HEK293T (cell line): ENCODE results near the gene TNS3.

Experiments
- CTCF ChIA-PET: fragments of 350-600 bp; formaldehyde crosslinking; extraction: SDS; loops from one replicate; lab custom pipeline; 2021; ENCODE audit warnings: antibody characterized with exemption, inconsistent platforms; lab: Yijun Ruan, JAX
- POLR2A ChIA-PET: fragments of 350-600 bp; formaldehyde crosslinking; extraction: SDS; loops from one replicate; lab custom pipeline; 2020; ENCODE audit warnings: antibody characterized with exemption, inconsistent platforms; lab: Yijun Ruan, JAX
- DNase-seq: peaks from one replicate; pipeline ENCODE4 v3.0.0; 2012; ENCODE audit warnings: mixed read lengths; ENCODE audit errors: extremely low spot score
- ARNT ChIP-seq: fragments of 450-650 bp; IDR thresholded peaks from 2 replicates; pipeline ENCODE4 v1.6.1; 2017; ENCODE audit warnings: mild to moderate bottlenecking
- BHLHE40 ChIP-seq: fragments of 450-650 bp; IDR thresholded peaks from 2 replicates; pipeline ENCODE4 v1.6.1; 2016; ENCODE audit warnings: mild to moderate bottlenecking, moderate library complexity, borderline replicate concordance
- CTBP1 ChIP-seq: fragments of 450-650 bp; IDR thresholded peaks from 2 replicates; pipeline ENCODE4 v1.6.1; 2016; ENCODE audit warnings: borderline replicate concordance
- ELF4 ChIP-seq: fragments of 450-650 bp; IDR thresholded peaks from 2 replicates; pipeline ENCODE4 v1.6.1; 2017; ENCODE audit warnings: antibody characterized with exemption
- FOXA1 ChIP-seq: fragments of 450-650 bp; IDR thresholded peaks from 2 replicates; pipeline ENCODE4 v1.6.1; 2016; ENCODE audit warnings: mild to moderate bottlenecking
- FOXK2 ChIP-seq: fragments of 450-650 bp; IDR thresholded peaks from 2 replicates; pipeline ENCODE4 v1.6.1; 2016; ENCODE audit warnings: mild to moderate bottlenecking
- FOXM1 ChIP-seq: fragments of 450-650 bp; IDR thresholded peaks from 2 replicates; pipeline ENCODE4 v1.6.1; 2017; ENCODE audit warnings: mild to moderate bottlenecking, borderline replicate concordance
- HDGF ChIP-seq: fragments of 450-650 bp; IDR thresholded peaks from 2 replicates; pipeline ENCODE4 v1.6.1; 2017; ENCODE audit warnings: antibody characterized with exemption, borderline replicate concordance
- L3MBTL2 ChIP-seq: fragments of 450-650 bp; conservative IDR thresholded peaks from 2 replicates; pipeline ENCODE4 v1.6.1; 2016; ENCODE audit warnings: mild to moderate bottlenecking
- LEF1 ChIP-seq: fragments of 450-650 bp; IDR thresholded peaks from 2 replicates; pipeline ENCODE4 v1.6.1; 2017; ENCODE audit warnings: mild to moderate bottlenecking, borderline replicate concordance
- NFRKB ChIP-seq: fragments of 450-650 bp; IDR thresholded peaks from 2 replicates; pipeline ENCODE4 v1.6.1; 2016; ENCODE audit warnings: mild to moderate bottlenecking, moderate library complexity
- SP1 ChIP-seq: fragments of 450-650 bp; IDR thresholded peaks from 2 replicates; pipeline ENCODE4 v1.6.1; 2017
- SUZ12 ChIP-seq: fragments of 450-650 bp; IDR thresholded peaks from 2 replicates; pipeline ENCODE4 v1.6.1; 2016; ENCODE audit warnings: mild to moderate bottlenecking
- TARDBP ChIP-seq: fragments of 450-650 bp; IDR thresholded peaks from 2 replicates; pipeline ENCODE4 v1.6.1; 2016
- ZNF384 ChIP-seq: fragments of 450-650 bp; IDR thresholded peaks from 2 replicates; pipeline ENCODE4 v1.6.1; 2016
- TF ChIP-seq, protein P1 (sequence below): fragments of 450-650 bp; IDR thresholded peaks from 2 replicates; pipeline ENCODE4 v1.6.1; 2016

The TNS3 gene

DNA sequence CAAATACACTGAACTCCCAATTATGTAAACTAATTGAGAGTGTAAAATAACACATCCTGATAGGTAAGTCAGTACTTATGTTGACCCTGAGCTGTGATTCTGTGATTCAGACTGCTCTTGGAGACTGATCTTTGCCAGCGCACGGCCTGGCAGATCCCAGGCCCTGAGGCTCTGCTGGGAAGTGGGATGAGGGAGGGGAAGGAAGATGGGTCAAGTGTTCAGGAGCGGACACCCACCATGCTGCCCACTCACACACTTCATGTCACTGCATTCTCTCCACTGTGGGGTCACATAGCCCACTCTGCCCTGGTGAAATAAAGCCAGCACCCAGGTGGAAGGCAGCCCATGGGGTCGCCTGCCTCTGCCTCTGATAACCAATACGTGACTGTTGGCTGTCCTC, 226.2 kb downstream of the TNS3 start:
- POLR2A ChIA-PET, result no interaction called here
- DNase-seq, result no peak
- CTCF ChIA-PET, result interaction anchor here (0.7 kb wide), 1 partner anchor 13 kb away, joined by 3 read pairs; no protein-coding TSS in a partner anchor
- TF ChIP-seq FOXK2 (no peak), SP1 (no peak), ELF4 (no peak), ARNT (no peak), NFRKB (no peak), CTBP1 (no peak), ZNF384 (no peak), TARDBP (no peak), FOXA1 (no peak), FOXM1 (no peak), LEF1 (no peak), L3MBTL2 (no peak), BHLHE40 (no peak), HDGF (no peak), SUZ12 (no peak)
- TF ChIP-seq, protein P1, sequence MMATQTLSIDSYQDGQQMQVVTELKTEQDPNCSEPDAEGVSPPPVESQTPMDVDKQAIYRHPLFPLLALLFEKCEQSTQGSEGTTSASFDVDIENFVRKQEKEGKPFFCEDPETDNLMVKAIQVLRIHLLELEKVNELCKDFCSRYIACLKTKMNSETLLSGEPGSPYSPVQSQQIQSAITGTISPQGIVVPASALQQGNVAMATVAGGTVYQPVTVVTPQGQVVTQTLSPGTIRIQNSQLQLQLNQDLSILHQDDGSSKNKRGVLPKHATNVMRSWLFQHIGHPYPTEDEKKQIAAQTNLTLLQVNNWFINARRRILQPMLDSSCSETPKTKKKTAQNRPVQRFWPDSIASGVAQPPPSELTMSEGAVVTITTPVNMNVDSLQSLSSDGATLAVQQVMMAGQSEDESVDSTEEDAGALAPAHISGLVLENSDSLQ, result no peak

DNA sequence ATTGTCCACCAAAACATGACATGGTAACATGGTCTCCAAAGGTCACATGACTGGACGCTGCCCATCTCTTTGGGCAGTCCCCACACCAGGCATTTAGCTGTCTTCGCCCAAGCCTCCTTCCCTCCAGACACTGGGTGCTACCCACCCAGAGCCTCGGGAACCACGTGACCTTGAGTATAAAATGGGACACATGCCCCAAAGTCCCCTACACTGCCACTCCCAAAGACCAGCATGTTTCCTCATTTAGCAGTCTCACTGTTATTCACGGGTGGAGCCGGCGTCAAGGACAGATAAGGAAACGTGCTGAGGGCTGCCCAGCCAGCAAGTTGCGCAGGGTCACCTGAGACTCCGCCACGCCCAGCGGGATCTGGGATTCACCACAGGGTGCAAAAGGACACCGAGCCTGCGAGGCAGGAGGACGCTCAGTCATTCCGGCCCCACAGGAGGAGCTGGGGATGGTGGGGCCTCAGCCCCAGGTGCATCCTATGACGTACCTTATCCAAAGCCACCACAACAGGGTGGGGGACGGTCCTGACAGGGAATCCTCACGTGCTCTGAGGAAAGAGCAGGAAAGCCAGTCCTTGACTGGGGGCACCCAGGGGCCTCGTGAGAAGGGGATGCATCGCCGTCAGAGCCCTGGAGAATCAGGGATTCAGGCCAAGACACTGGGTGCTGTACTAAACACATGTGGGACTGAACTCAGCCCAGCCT, 226.9 kb downstream of the TNS3 start:
- TF ChIP-seq FOXM1 (no peak), LEF1 (no peak), FOXA1 (no peak), ZNF384 (no peak), L3MBTL2 (no peak), FOXK2 (no peak), BHLHE40 (no peak), SUZ12 (no peak), SP1 (no peak), HDGF (no peak), CTBP1 (no peak), ARNT (no peak), ELF4 (no peak)
- TF ChIP-seq, protein P1, result no peak
- CTCF ChIA-PET, result no interaction called here
- POLR2A ChIA-PET, result no interaction called here
- no peak for DNase-seq

DNA sequence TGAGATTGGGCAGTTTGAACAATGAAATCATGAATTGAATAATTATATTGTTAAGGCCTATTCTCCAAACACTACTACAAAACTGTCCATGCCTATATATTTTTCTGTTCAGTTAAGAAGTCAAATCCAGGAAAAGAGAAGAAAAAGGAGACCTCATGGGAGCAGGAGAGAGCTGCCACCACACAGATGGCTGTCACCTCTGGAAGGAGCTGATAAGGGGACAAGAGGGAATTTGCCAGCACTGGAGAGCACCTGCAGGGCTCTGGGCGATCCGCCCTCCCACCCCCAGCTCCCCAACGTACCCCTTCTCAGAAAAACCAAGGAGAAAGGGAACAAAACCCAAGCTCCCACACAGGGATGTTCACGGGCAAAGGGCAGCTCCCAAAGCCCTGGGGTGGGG, 227.8 kb downstream of the TNS3 start:
- ChIA-PET POLR2A (no interaction called here), CTCF (no interaction called here)
- no peak for DNase-seq
- TF ChIP-seq L3MBTL2, result no peak
- no peak for TF ChIP-seq HDGF
- no peak for TF ChIP-seq ARNT
- no peak for TF ChIP-seq BHLHE40
- TF ChIP-seq FOXA1, result no peak
- no peak for TF ChIP-seq CTBP1
- TF ChIP-seq, protein P1, result no peak
- TF ChIP-seq SP1, result no peak
- TF ChIP-seq FOXK2, result no peak
- no peak for TF ChIP-seq ELF4

GRCh38 chr7:47352394-47352968, 229.4 kb downstream of the TNS3 start:
- TF ChIP-seq LEF1 (no peak), ZNF384 (no peak), HDGF (no peak), CTBP1 (no peak), TARDBP (no peak), BHLHE40 (no peak), ELF4 (no peak), NFRKB (no peak), FOXA1 (no peak), SP1 (no peak), FOXM1 (no peak), FOXK2 (no peak), L3MBTL2 (no peak), SUZ12 (no peak), ARNT (no peak)
- TF ChIP-seq, protein P1, result no peak
- ChIA-PET CTCF (no interaction called here), POLR2A (no interaction called here)
- no peak for DNase-seq
